GM19455 (cell line): ENCODE measurements around the gene PPP2R2C.

Experiments
- ATAC-seq: cut with Tn5 transposase; IDR thresholded peaks from one replicate; pipeline ENCODE4 v1.9.1; 2021; ENCODE audit not compliant: unreplicated experiment

Gene PPP2R2C

GRCh38 chr4:6273661-6273990 is 198.8 kb downstream of the PPP2R2C start:
- no peak for ATAC-seq

GRCh38 chr4:6272863-6273660 is 199.4 kb downstream of the PPP2R2C start:
- ATAC-seq, result no peak

DNA sequence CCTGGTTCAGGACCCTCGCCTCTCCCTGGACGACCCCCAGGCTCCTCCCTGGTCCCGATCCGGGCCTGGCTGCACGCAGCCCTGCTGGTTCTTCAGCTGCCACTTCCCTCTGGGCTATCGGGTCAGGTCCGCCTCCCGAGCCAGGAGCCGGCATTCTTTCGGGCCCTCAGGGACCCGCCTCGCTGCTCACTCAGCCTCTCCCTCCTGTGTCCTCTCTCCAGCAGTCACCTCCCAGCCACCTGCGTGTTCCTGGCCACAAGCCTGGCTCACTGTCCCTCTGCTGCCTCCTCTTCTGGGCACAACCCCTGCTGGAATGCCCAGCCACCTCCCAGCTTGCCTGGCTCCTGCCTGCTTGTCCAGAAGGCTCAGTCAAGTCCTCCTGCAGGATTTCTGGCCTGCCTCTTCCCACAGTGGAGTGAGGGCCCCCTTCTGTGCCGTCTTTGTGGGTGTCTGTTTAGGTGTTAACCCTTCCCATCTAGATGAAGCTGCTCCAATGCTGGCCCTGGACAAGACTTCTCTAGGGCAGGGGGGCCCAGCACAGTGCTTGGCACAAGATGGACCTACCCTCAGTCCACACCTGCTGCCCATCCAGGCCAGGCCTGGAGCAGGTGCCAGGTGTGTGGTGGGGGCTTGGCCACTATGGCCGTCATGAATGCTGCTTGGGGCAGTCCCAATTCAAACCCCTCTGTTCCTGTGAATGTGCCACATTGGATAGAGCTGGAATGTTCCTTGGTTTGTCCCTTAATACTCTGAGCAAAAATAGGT is 200.5 kb downstream of the PPP2R2C start:
- ATAC-seq, result no peak

GRCh38 chr4:6271206-6271605 is 201.2 kb downstream of the PPP2R2C start:
- ATAC-seq, result no peak

DNA sequence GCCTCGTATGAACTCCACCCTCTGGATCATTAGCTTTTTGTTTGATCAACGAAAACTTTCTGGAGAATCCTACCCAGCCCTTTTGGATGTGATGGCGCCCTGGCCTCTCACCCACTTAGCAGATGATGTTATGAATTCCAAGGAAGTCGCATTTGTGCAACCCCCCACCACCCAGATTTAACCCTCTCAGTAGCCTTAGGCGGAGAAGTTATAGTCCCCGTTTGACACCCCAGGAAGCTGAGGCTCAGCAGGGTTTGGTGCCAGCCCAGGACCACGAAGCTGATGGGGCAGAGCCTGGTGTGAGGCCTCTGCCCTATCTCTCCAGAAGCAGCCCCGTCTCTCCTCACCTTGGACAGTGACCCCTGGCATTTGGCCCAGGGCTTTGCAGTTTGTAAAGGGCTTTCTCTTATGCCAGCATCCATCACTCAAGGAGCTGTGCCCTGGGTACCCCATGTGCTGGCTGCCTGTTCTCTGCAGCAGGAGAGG is 201.7 kb downstream of the PPP2R2C start:
- ATAC-seq, result no peak
